Smooth muscle cell (in vitro differentiated cells): ENCODE data around the gene SECTM1. TPM values are rescaled to one million over a fixed set of nuclear protein-coding genes. Genes with fewer than 3 reads are reported as not detected.

Source experiments
- DNase-seq: peaks from one replicate; lab custom pipeline; 2025; ENCODE audit not compliant: unreplicated experiment; lab: John Stamatoyannopoulos, UW
- H2AFZ ChIP-seq: fragments of 200-600 bp; sonication (generic); 2 replicates; pipeline ENCODE4 v1.6.0; 2016; ENCODE audit warnings: antibody characterized with exemption, low read depth, mild to moderate bottlenecking
- H3F3A ChIP-seq: fragments of 200-600 bp; sonication (generic); 2 replicates; pipeline ENCODE4 v1.6.0; 2017; ENCODE audit warnings: antibody characterized with exemption, low read depth
- H3K27ac ChIP-seq: fragments of 200-600 bp; sonication (generic); 2 replicates; pipeline ENCODE4 v1.5.1; 2016; ENCODE audit warnings: low read depth, mild to moderate bottlenecking
- H3K27me3 ChIP-seq: fragments of 200-600 bp; sonication (generic); 2 replicates; pipeline ENCODE4 v1.6.1; 2016; ENCODE audit warnings: low read depth, mild to moderate bottlenecking
- H3K36me3 ChIP-seq: fragments of 200-600 bp; sonication (generic); 2 replicates; pipeline ENCODE4 v1.5.1; 2016; ENCODE audit warnings: low read depth
- H3K4me1 ChIP-seq: fragments of 200-600 bp; sonication (generic); 2 replicates; pipeline ENCODE4 v1.5.1; 2016; ENCODE audit warnings: low read depth
- H3K4me2 ChIP-seq: fragments of 200-600 bp; sonication (generic); 2 replicates; pipeline ENCODE4 v1.6.0; 2016; ENCODE audit warnings: mild to moderate bottlenecking
- H3K4me3 ChIP-seq: fragments of 200-600 bp; sonication (generic); 2 replicates; pipeline ENCODE4 v1.5.1; 2016; ENCODE audit warnings: mild to moderate bottlenecking
- H3K79me2 ChIP-seq: fragments of 200-600 bp; sonication (generic); 2 replicates; pipeline ENCODE4 v1.6.0; 2016; ENCODE audit warnings: low read depth, mild to moderate bottlenecking
- H3K9ac ChIP-seq: fragments of 200-600 bp; sonication (generic); 2 replicates; pipeline ENCODE4 v1.6.0; 2016; ENCODE audit warnings: low read depth
- H3K9me3 ChIP-seq: fragments of 200-600 bp; sonication (generic); replicated peaks from 2 replicates; pipeline ENCODE4 v1.5.1; 2016; ENCODE audit warnings: low read depth
- H4K20me1 ChIP-seq: fragments of 200-600 bp; sonication (generic); 2 replicates; pipeline ENCODE4 v1.6.0; 2016; ENCODE audit warnings: low read depth
- WGBS: methylation state at CpG from one replicate; pipeline ENCODE4 v1.1.7; 2016; ENCODE audit warnings: low lambda C conversion rate; 5-methylcytosine and 5-hydroxymethylcytosine counted together
- polyA plus RNA-seq: library from polyadenylated mRNA; unstranded; fragments of >200 nt; fragmentation: Nextera tagmentation; extraction: Ambion mirVana; gene quantifications from 2 replicates; pipeline ENCODE4 v1.2.1, GENCODE V29; 2016
- total RNA-seq: library from RNA; depleted of rRNA; stranded (reverse); fragments of >200 nt; gene quantifications from 2 replicates; pipeline ENCODE4 v1.2.3, GENCODE V29; 2014
- TF ChIP-seq, protein P1 (sequence below): fragments of 200-600 bp; sonication (generic); IDR thresholded peaks from 2 replicates; pipeline ENCODE4 v1.5.1; 2017; ENCODE audit warnings: borderline replicate concordance, mild to moderate bottlenecking, antibody characterized with exemption; ENCODE audit not compliant: insufficient read depth, poor library complexity, severe bottlenecking

SECTM1 gene
- total and polyA plus RNA-seq, 2 experiments from 2014 or later, result 0.49 TPM; not detected in 1

DNA sequence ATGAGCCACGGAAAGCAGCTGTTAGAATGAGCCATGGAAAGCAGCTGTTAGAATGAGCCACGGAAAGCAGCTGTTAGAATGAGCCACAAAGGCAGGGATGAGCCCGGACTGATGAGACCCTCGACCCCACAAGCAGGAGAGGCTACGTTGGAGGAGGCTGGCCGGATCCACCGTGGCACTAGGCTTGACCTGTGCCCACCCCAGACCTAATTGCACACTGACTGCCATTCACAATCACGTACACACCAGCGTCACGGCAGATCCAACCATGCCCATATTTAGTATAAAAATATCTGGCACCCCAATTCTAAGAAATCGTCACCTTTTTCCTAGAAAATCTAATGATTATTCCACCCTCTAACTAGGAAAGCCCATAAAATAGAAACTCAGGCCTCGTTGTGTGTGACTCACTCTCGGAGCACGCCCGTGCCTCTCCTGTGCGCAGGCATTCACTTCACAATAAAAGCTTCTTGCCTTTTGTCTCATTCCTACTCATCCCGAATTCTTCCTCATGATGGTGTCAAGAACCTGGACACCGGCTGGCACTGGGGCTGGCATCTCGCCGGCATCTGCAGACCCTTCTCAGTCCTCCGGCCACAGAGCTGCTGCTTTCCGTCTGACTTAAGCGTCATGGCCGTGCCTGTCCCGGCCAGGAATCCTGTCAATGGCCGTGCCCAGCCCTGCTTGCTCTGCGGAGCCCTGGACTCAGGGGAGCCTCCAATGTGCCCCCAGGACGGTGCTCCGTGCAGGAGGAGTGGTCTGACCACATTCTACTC, 5.5 kb upstream of the SECTM1 start:
- H3K9me3 ChIP-seq, result no peaks in the 10 kb centered on the region
- peaks cover 10% of the 10 kb centered on the region for H3K4me1 ChIP-seq
- no peak overlapping the region for H3K27ac ChIP-seq
- no peaks in the 10 kb centered on the region for H3K79me2 ChIP-seq
- peak overlapping the region; percentile 80 for H3K4me2 ChIP-seq
- H2AFZ ChIP-seq, result peak overlapping the region; percentile 96
- no peak for DNase-seq
- H3K36me3 ChIP-seq, result no peaks in the 10 kb centered on the region
- peak overlapping the region; percentile 38 for H3K4me3 ChIP-seq
- H4K20me1 ChIP-seq, result no peaks in the 10 kb centered on the region
- peaks cover 10% of the 10 kb centered on the region for H3K27me3 ChIP-seq
- peak overlapping the region; percentile 39 for H3K9ac ChIP-seq
- H3F3A ChIP-seq, result no peaks in the 10 kb centered on the region
- 24% methylated on average over 29 of the region's 29 CpGs for WGBS
- TF ChIP-seq, protein P1, sequence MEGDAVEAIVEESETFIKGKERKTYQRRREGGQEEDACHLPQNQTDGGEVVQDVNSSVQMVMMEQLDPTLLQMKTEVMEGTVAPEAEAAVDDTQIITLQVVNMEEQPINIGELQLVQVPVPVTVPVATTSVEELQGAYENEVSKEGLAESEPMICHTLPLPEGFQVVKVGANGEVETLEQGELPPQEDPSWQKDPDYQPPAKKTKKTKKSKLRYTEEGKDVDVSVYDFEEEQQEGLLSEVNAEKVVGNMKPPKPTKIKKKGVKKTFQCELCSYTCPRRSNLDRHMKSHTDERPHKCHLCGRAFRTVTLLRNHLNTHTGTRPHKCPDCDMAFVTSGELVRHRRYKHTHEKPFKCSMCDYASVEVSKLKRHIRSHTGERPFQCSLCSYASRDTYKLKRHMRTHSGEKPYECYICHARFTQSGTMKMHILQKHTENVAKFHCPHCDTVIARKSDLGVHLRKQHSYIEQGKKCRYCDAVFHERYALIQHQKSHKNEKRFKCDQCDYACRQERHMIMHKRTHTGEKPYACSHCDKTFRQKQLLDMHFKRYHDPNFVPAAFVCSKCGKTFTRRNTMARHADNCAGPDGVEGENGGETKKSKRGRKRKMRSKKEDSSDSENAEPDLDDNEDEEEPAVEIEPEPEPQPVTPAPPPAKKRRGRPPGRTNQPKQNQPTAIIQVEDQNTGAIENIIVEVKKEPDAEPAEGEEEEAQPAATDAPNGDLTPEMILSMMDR, result no peak

DNA sequence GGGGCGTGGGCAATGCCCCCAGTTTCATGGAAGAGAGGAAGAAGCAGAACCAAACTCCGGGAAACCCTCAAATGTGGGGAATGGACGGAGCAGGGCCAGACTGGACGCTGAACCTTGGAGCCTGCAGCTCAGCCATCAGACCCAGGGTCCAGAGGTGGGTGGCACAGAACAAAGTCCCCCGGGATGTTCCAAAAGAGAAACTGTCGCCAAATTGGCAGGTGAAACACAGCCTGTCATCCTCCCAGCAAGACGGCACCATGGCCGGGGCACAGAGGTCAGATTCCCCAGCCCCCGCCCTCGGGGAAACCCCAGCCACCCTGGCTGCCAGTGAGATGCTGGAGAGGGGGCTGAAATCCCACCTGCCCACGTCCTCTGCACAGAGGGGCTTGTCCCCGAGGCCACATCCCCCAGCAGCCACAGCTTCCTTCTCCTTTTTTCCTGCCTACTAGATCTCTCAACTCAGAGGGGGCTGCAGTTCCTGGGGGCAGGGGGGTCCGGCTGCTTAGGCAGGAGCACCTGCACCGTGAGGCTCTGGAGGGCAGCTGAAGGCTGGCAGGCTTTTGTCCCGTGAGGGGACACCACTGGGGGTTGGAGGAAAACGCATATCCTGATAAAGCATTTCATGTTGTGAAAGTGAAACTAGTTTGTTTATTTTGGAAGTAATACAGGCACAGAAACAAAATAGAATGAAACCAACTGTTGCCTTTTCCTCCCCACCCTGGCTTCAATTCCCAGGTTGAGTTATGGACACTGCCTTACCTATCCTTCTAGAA, 1.2 kb upstream of the SECTM1 start:
- no peak for DNase-seq
- Histone ChIP-seq H3K36me3 (no peaks in the 10 kb centered on the region), H3K4me2 (no peak overlapping the region), H3F3A (no peaks in the 10 kb centered on the region), H3K4me3 (no peak overlapping the region), H3K4me1 (peaks cover 15% of the 10 kb centered on the region), H4K20me1 (no peaks in the 10 kb centered on the region), H3K9ac (no peak overlapping the region), H3K9me3 (no peaks in the 10 kb centered on the region), H3K27ac (no peak overlapping the region), H3K79me2 (no peaks in the 10 kb centered on the region), H2AFZ (no peak overlapping the region), H3K27me3 (peaks cover 32% of the 10 kb centered on the region)
- TF ChIP-seq, protein P1, result no peak
- 81% methylated on average over 16 of the region's 16 CpGs for WGBS

DNA sequence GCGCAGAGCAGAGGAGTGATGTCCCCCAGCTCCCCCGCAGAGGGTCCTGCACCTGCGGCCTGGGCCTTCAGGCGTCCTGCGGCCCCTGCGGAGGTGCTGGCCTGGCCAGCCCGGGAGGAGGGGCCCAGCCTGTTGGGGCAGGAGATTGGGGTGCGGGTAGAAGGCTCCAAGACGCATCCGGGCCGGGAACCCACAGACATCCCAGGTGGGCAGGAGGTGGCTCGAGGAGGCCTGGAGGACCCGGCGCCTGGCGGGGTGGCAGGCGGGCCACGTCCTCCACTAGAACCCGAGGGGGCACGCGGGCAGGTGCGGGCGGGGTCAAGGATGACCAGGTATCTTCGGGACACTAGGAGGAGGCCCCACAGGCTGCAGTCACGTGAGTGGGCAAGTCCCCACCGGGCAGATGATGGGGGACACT, 647 bp upstream of the SECTM1 start:
- peak overlapping the region; percentile 58 for H3K4me3 ChIP-seq
- TF ChIP-seq, protein P1, result no peak
- peaks cover 32% of the 10 kb centered on the region for H3K27me3 ChIP-seq
- H2AFZ ChIP-seq, result no peak overlapping the region
- H3K9ac ChIP-seq, result no peak overlapping the region
- peaks cover 11% of the 10 kb centered on the region for H3K4me1 ChIP-seq
- no peak overlapping the region for H3K27ac ChIP-seq
- no peaks in the 10 kb centered on the region for H3K9me3 ChIP-seq
- H3F3A ChIP-seq, result no peaks in the 10 kb centered on the region
- H3K79me2 ChIP-seq, result no peaks in the 10 kb centered on the region
- H3K4me2 ChIP-seq, result peak overlapping the region; percentile 88
- DNase-seq, result no peak
- H3K36me3 ChIP-seq, result no peaks in the 10 kb centered on the region
- no peaks in the 10 kb centered on the region for H4K20me1 ChIP-seq
- 88% methylated on average over 22 of the region's 25 CpGs for WGBS
